Tibial nerve (tissue), 4 donors: ENCODE data around the gene KIAA0232.
A peak's percentile ranks its signal among the peaks of the same experiment; 100 is the strongest.

ENCODE experiments used
- CTCF ChIP-seq, 5 experiments: fragments of 200-600 bp in 3 of 5; fragments of 450-650 bp in 2 of 5; sonication (generic) in 3 of 5; IDR thresholded peaks; one replicate each; pipeline ENCODE4 v1.5.1; 2016 to 2019; ENCODE audit warnings: antibody characterized with exemption in 5 of 5, mild to moderate bottlenecking in 3 of 5, moderate library complexity in 2 of 5
- EP300 ChIP-seq, 2 donors: sonication (generic); formaldehyde crosslinking; IDR thresholded peaks; one replicate each; pipeline ENCODE4 v1.6.1; 2017; ENCODE audit warnings: antibody characterized with exemption in 2 of 2, mild to moderate bottlenecking in 1 of 2
- POLR2A ChIP-seq, 2 donors: fragments of 450-650 bp; IDR thresholded peaks; one replicate each; pipeline ENCODE4 v1.6.1; 2017; ENCODE audit warnings: antibody characterized with exemption in 2 of 2, mild to moderate bottlenecking in 2 of 2, moderate library complexity in 2 of 2

DNA sequence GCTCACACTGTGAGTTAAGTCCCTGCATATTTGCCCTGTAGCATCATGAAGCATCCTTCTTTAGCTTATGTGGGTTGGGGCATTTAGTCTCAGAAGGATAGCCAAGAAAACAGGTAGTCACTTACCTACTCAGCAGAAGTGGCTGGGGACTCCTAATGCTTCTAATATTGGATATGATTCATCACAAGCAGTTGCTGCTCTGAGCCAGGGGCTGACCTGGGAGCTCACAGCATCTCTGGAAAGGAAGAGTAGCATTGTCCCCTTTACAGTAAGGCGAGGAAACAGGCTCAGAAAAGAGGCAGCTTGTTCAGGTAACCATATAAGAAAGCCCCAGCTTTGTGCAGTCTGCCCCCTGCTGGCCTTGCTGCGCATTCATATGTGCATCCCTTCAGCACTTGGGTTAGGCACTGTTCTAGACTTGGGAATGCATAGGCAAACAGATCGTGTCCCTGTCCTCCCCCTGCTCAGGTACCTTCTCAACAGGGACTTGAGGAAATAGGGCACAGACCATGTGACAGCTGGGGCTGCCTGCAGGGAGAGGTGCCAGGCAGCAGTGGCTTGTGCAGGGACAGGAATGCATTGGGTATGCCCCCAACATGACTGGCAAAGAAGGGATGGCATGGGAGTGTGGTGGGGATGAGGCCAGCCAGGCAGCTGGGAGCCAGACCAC lies 91.4 kb downstream of the KIAA0232 start:
- peak; percentile 72 to 86 (median 83) for TF ChIP-seq CTCF (IDR thresholded peaks at IDR 0.05)
- no peak for TF ChIP-seq POLR2A (IDR thresholded peaks at IDR 0.05)
- no peak for TF ChIP-seq EP300 (IDR thresholded peaks at IDR 0.05)
